Measurements from ENCODE around the gene RGL3.
"Not testable (repeated sequence)": the region's sequence is repeated elsewhere in the genome, so short reads cannot be mapped to it uniquely, and the experiment has no call there.

Gene RGL3

GRCh38 chr19:11364296-11364904, 54.7 kb downstream of the RGL3 start:
- no peak for DNase-seq (ENCODE audit: extremely low read depth in 1 of 2, low read depth in 1 of 2)

- no peak for DNase-seq (ENCODE audit: extremely low read depth in 1 of 2, low read depth in 1 of 2)
Observed at GRCh38 chr19:11363881-11364280, 55.2 kb downstream of the RGL3 start.

DNA sequence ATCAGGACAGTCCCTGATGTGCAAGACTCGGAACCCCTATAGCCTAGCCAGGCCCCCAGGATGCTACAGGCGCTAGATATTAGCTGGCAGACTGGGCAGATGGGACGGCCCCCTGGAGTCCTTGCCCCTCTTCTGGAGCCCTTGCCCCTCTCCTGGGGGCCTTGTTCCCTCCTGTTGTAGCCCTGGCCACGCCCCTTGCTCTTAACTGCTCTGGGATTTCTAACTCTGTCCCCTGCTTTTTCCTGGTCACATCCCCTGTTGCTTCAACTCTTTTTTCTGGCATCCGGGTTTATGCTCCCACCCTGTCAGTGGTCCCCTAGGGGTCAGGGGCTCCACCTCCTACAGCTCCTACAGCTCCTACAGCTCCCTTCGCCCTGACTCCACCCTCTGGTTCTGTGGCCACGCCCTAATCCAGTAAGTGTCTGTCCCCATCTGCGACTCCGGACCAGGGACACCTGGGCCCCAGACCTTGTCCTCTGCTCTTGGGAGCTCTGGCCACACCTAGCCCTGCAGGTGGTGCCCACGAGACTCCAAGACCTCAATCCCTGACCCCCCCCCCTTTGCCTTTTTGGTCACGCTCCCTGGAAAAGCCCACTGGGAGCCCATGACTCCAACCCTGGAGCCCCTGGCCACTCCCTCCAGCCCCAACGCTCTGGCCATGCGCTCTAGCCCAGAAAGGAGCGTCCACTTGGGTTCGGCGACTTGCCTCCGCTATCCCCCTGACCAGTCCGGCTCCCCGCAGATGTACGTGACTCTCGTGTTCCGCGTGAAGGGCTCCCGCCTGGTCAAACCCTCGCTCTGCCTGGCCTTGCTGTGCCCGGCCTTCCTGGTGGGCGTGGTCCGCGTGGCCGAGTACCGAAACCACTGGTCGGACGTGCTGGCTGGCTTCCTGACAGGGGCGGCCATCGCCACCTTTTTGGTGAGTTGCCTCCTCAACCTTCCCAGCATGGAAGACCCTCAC, 57.1 kb downstream of the RGL3 start:
- DNase-seq (ENCODE audit: extremely low read depth in 1 of 2, low read depth in 1 of 2): no peak

DNA sequence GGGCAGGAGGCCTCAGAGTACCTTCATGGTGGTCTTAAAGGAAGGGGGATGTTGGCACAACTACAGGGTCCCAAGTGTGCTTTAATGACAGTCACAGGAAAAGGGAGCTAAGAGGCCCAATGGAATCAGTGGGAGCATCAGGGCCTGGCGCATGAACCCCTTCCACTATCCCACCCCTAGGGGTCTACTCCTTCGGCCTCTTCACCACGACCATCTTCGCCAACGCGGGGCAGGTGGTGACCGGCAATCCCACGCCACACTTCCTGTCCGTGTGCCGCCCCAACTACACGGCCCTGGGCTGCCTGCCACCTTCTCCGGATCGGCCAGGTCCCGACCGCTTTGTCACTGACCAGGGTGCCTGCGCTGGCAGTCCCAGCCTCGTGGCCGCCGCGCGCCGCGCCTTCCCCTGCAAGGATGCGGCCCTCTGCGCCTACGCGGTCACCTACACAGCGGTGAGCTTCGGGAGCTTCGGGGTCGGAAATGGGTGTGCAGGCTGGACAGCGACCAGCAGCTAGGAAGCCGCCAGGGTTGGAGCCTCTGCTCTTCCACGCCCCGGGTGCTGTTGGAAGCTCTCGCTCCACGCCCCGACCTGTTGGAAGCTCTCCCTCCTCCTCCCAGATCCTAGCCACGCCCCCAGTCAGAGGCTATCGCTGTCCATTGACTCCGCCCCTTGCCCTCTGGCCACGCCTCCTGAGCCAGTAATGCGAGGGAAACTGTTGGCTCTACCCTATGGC, 57.9 kb downstream of the RGL3 start:
- DNase-seq (ENCODE audit: extremely low read depth in 1 of 2, low read depth in 1 of 2): no peak

DNA sequence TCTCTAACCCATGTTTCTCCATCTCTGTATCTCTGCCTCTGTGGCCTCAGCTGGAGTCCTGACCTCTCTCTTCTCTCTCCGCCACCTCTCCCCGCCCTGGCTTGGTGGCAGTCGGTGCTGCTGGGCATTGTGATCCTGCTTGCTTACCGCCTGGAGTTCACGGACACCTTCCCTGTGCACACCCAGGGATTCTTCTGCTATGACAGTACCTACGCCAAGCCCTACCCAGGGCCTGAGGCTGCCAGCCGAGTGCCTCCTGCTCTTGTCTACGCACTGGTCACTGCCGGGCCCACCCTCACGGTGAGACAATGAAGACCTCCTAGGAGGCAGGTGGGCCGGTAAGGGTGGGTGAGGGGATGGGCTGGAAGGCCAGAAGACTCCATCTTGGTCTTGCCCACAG, 59.7 kb downstream of the RGL3 start:
- DNase-seq (ENCODE audit: extremely low read depth in 1 of 2, low read depth in 1 of 2): no peak

GRCh38 chr19:11356676-11357550, 62.2 kb downstream of the RGL3 start:
- DNase-seq (ENCODE audit: extremely low read depth in 1 of 2, low read depth in 1 of 2): no peak

DNA sequence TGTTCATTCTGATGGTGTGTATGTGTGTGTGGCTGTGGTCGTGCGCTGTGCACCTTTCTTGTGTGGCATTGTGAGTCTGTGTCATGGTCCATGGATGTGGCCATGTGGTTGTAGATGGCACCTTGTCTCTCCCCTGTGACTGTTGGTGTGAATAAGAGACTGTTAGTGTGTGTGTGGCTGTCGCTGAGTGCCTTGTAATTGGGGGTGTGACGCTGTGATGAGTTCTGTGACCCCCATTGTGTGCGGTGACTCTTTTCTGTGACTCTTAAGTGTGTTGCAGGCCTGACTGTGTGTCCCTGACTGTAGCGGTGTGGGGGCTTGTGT, 63.1 kb downstream of the RGL3 start:
- no peak for DNase-seq (ENCODE audit: extremely low read depth in 1 of 2, low read depth in 1 of 2)

- DNase-seq (ENCODE audit: extremely low read depth in 1 of 2, low read depth in 1 of 2): peak; percentile 54 to 66
Observed at GRCh38 chr19:11355160-11356073, 63.7 kb downstream of the RGL3 start, which contains the start of gene PLPPR2. Gene PLPPR2, plus strand, starts transcription at chr19:11355432. Its CDS starts 2,242 bp downstream, at chr19:11357674.

DNA sequence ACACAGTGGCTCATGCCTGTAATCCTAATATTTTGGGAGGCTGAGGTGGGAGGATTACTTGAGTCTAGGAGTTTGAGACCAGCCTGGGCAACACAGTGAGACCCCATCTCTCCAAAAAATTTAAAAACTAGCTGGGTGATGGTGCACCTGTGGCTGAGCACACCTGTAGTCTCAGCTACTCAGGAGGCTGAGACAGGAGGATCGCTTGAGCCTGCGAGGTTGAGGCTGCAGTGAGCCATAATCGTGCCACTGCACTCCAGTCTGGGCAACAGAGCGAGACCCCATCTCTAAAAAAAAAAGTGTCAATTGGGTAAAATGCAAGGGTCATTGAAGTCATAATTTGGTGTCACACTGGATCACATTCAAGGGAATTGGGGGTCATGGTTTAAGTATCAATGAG, 65.0 kb downstream of the RGL3 start:
- DNase-seq (ENCODE audit: extremely low read depth in 1 of 2, low read depth in 1 of 2): not testable (repeated sequence)

DNA sequence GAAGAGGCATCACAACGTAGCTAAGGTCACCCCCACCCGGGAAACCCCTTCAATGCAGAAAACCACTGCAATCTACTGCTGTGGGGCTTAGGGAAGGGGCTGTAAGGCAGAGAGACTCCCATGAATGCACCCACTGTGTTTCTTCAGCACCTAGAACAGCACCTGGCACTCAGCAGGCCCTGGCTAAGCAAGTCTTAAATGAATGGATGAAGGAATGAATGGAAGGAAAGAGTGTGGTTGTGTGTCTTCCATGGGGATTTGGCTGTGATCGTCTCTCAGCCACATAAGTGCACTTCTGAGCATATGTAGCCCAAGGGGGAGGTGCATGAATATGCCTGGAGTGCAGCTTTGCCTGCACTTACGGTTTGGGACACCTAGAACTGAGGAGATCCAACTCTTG, 69.9 kb downstream of the RGL3 start:
- DNase-seq (ENCODE audit: extremely low read depth in 1 of 2, low read depth in 1 of 2): no peak

DNA sequence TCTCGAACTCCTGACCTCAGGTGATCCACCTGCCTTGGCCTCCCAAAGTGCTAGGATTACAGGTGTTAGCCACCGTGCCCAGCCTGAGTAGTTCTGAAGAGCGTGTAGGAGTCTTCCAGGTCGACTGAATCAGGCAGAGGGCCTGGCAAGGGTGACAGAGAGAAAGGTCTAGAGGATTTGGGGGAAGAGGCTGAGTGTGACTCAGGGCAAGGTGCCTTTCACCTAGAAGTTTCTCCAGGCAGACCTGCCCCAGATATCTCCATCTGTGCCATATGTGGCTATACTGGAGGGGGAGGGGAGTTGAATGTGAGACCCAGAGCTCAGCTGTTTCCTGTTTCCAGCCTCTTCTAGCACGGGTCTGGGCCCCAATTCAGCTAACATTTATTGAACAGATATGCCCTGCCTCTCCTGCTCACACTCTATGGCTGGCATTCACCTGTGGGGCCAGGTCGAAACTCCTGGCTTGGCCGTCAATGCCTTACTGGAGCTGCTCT, 71.5 kb downstream of the RGL3 start:
- DNase-seq (ENCODE audit: extremely low read depth in 1 of 2, low read depth in 1 of 2): no peak

DNA sequence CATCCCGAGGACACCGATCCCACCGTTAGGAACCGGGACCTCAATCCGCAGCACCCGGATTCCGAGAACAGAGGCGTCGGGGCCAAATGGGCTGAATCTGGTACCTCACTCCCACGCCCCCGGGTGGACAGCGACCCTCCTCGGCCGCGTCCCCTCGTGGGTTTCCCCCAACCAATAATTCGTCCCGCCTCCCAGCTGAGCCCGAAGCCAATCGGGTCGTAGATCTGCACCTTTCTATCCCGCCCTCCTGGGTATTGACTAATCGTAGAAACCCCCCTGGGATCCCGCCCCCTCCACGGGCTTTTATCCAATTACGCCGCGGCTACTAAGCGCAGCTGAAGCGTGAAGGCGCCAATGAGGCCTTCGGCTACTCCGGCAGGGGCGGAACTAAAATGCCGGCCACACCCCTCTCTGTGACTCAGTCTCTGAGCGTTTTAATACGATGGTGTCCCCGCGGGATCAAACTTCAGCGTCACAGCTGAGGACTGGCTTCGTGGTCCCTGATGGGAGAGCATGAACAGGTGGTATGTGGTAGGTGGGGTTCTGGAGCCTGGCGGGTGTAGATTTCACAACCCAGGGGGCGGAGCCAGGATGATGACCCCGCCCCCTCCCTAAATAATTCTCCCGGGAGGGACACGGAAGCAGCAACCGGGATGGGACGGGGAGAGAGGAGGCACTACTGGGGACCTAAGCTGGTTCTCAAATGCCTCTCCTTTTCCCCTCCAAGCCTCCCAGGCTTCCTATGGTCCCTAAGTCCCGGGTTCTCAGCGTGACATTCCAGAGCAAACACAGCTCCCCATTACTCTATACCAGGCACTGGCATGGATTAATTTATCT, 72.8 kb downstream of the RGL3 start, which contains the start of the genes CCDC159 and TMEM205:
Gene CCDC159 (plus strand): TSS at position 416 of the 837 bp plus-strand sequence. CDS start 88 bp downstream, at position 504.
Gene TMEM205 (minus strand): TSS at position 165 of the 837 bp plus-strand sequence. CDS start 649 bp downstream, outside the sequence.
- peak; percentile 95 to 99 for DNase-seq (ENCODE audit: extremely low read depth in 1 of 2, low read depth in 1 of 2)

DNA sequence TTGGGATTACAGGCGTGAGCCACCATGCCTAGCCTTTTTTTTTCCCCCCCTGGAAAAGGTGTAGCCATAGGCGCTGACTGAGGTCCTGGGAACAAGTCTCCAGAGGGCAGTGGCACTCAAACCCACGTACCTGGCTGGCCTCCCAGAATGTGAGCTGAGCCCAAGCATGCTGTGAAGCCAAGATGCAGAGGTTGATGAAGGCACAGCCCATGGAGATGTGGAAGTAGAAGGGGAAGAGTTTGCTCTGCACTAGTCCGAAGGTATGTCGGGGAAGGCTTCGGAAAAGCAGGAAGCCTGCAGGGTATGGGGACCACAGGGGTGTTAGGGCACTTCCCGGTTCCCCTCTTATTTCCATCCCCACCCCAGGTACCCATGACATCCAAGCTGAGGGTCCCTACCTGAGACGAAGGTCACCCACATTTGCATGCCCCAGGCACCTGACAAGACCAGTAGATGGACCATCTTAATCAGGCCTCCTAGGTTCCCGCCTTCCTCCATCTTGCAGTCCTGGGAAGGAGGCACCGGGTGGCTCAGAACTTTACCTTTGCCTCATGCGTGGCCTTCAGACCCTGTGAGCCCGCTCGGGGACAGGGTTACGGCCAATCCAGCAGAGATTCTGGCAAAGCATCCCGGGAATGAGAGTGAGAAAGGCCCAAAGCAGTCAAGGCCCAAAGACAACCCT, 73.9 kb downstream of the RGL3 start:
- DNase-seq (ENCODE audit: extremely low read depth in 1 of 2, low read depth in 1 of 2): no peak

All from activated CD8-positive, alpha-beta memory T cell treated with anti-CD3 and anti-CD28 coated beads for 1 hour (primary cell).